HEK293T (cell line): Measurements from ENCODE around the gene DUS3L.

ENCODE experiments used
- ARNT ChIP-seq: fragments of 450-650 bp; IDR thresholded peaks from 2 replicates; pipeline ENCODE4 v1.6.1; 2017; ENCODE audit warnings: mild to moderate bottlenecking
- BHLHE40 ChIP-seq: fragments of 450-650 bp; IDR thresholded peaks from 2 replicates; pipeline ENCODE4 v1.6.1; 2016; ENCODE audit warnings: mild to moderate bottlenecking, moderate library complexity, borderline replicate concordance
- FOXA1 ChIP-seq: fragments of 450-650 bp; IDR thresholded peaks from 2 replicates; pipeline ENCODE4 v1.6.1; 2016; ENCODE audit warnings: mild to moderate bottlenecking
- FOXK2 ChIP-seq: fragments of 450-650 bp; IDR thresholded peaks from 2 replicates; pipeline ENCODE4 v1.6.1; 2016; ENCODE audit warnings: mild to moderate bottlenecking
- HDGF ChIP-seq: fragments of 450-650 bp; IDR thresholded peaks from 2 replicates; pipeline ENCODE4 v1.6.1; 2017; ENCODE audit warnings: antibody characterized with exemption, borderline replicate concordance
- LEF1 ChIP-seq: fragments of 450-650 bp; IDR thresholded peaks from 2 replicates; pipeline ENCODE4 v1.6.1; 2017; ENCODE audit warnings: mild to moderate bottlenecking, borderline replicate concordance
- NFRKB ChIP-seq: fragments of 450-650 bp; IDR thresholded peaks from 2 replicates; pipeline ENCODE4 v1.6.1; 2016; ENCODE audit warnings: mild to moderate bottlenecking, moderate library complexity
- SP1 ChIP-seq: fragments of 450-650 bp; IDR thresholded peaks from 2 replicates; pipeline ENCODE4 v1.6.1; 2017
- SUZ12 ChIP-seq: fragments of 450-650 bp; IDR thresholded peaks from 2 replicates; pipeline ENCODE4 v1.6.1; 2016; ENCODE audit warnings: mild to moderate bottlenecking
- TARDBP ChIP-seq: fragments of 450-650 bp; IDR thresholded peaks from 2 replicates; pipeline ENCODE4 v1.6.1; 2016

DNA sequence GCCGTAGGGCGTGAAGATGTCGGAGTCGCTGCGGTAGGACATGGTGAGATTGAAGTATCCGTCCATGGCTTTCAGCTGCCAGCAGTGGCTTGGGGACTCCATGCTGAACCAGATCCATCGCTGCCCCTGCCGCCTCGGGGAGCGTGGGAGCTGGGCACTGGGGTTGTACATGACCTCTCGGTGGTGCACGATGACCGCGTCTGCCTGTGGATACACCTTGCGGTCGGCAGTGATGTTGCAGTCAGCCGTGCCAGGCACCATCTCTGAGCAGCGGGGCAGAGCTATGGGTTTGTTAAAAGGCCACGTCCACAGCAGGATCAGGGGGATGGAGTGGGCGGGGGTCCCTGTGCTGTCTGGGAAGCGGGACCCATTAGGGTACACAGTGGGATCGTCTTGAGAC lies 41.1 kb upstream of the DUS3L start:
- TF ChIP-seq SP1: no peak
- no peak for TF ChIP-seq NFRKB
- TF ChIP-seq TARDBP: no peak
- TF ChIP-seq FOXK2: no peak
- no peak for TF ChIP-seq LEF1
- TF ChIP-seq FOXA1: no peak
- no peak for TF ChIP-seq HDGF
- no peak for TF ChIP-seq BHLHE40
- TF ChIP-seq ARNT: no peak
- no peak for TF ChIP-seq SUZ12
